ENCODE measurements around the gene HCN3.

HCN3 gene

GRCh38 chr1:155334962-155335361 is 57.7 kb downstream of the HCN3 start:
- DNase-seq (ENCODE audit: low read depth in 2 of 2) = no peak

All from stimulated activated CD8-positive, alpha-beta memory T cell treated with anti-CD3 and anti-CD28 coated beads, Interleukin-2, amount 100 ng/mL, for 1 hour (primary cell).